Dendritic cell treated with granulocyte-macrophage colony-stimulating factor and Interleukin-4, amounts not matched to agents 40 ng/mL and 50 ng/mL, for 4 days (primary cell): ENCODE results near the gene ZEB2.

ENCODE experiments used
- H3K27ac Mint-ChIP-seq: one replicate; pipeline ENCODE4 v1.8.0; 2022; ENCODE audit warnings: mild to moderate bottlenecking, mixed read lengths
- H3K27me3 Mint-ChIP-seq: one replicate; pipeline ENCODE4 v1.8.0; 2022; ENCODE audit warnings: mild to moderate bottlenecking, mixed read lengths
- H3K36me3 Mint-ChIP-seq: one replicate; pipeline ENCODE4 v1.8.0; 2022; ENCODE audit warnings: low read depth, mixed read lengths
- H3K4me1 Mint-ChIP-seq: one replicate; pipeline ENCODE4 v1.8.0; 2022; ENCODE audit warnings: low read depth, mixed read lengths
- H3K4me3 Mint-ChIP-seq: one replicate; pipeline ENCODE4 v1.8.0; 2022; ENCODE audit warnings: mild to moderate bottlenecking, moderate library complexity, mixed read lengths
- H3K9me3 Mint-ChIP-seq: one replicate; pipeline ENCODE4 v1.8.0; 2022; ENCODE audit warnings: mixed read lengths
- intact Hi-C: fragments of 100-400 bp; cut with micrococcal nuclease; formaldehyde crosslinking; loops from one replicate; pipeline ENCODE4 v1.15.0; 2022

The ZEB2 gene

GRCh38 chr2:144519934-144520731 lies at the start of gene ZEB2:
Gene ZEB2 (minus strand): TSS chr2:144520119. CDS start chr2:144517350, 2,769 bp downstream.
- no peak within 1 kb of the TSS for H3K27ac Mint-ChIP-seq

DNA sequence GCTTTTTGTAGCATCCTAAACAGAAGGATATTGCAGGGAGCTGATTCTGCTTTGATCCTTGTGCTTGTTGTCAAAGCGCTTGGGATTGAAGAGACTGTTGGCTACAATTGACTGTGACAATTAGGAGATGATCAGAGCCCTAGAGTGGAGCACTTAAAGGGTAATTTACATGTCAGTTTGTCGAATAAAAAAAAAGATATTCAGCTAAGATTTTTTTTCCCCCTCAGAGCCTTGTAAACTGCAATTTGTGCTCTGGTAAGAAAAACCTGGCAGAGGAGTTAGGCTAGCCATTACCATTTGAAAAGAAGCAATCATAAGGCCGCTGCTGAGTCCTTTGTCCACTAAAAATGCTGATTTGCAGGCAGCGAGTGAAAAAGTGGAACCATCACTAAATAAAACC lies 47.8 kb upstream of the ZEB2 start:
- H3K27ac Mint-ChIP-seq: no peak overlapping the region

More at GRCh38 chr2:144519934-144520731, at the start of gene ZEB2:
- intact Hi-C loops: loop anchor here (2.0 to 5.0 kb wide), 4 partner anchors 141 to 1231 kb away; no protein-coding TSS in a partner anchor
- H3K27me3 Mint-ChIP-seq: no peaks in the 10 kb centered on the region
- no peaks in the 10 kb centered on the region for H3K9me3 Mint-ChIP-seq
- H3K36me3 Mint-ChIP-seq: peaks cover 20% of the 10 kb centered on the region
- H3K4me3 Mint-ChIP-seq: no peak within 1 kb of the TSS
- peaks cover 27% of the 10 kb centered on the region for H3K4me1 Mint-ChIP-seq

DNA sequence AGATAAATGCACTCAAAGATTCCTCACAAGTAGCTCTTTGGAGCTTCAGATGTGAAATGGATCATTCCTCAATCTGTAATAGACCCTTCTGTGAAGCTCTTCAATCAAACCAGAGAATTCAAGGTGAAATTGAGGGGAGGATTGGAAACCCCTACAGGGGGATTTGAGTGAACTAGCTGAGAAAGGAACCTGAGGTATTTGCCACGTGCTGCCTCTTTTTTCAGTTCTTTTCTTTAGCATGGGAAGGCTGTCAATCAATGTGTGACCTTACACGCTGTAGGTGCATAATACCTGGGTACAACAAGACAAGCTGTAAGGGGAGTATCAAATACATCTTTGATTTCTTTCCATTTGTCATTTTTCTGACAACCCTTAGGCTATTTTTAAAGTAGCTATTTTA lies 46.5 kb upstream of the ZEB2 start:
- Mint-ChIP-seq H3K27me3 (no peaks in the 10 kb centered on the region), H3K4me1 (peaks cover under 1% of the 10 kb centered on the region), H3K36me3 (no peaks in the 10 kb centered on the region), H3K9me3 (peaks cover 10% of the 10 kb centered on the region), H3K27ac (no peak overlapping the region), H3K4me3 (no peak overlapping the region)
- intact Hi-C loops: no loop called here

More for the DNA sequence above, 47.8 kb upstream of the ZEB2 start:
- intact Hi-C loops: no loop called here
- Mint-ChIP-seq H3K4me3 (no peak overlapping the region), H3K9me3 (peaks cover 14% of the 10 kb centered on the region), H3K36me3 (no peaks in the 10 kb centered on the region), H3K27me3 (no peaks in the 10 kb centered on the region), H3K4me1 (no peaks in the 10 kb centered on the region)

DNA sequence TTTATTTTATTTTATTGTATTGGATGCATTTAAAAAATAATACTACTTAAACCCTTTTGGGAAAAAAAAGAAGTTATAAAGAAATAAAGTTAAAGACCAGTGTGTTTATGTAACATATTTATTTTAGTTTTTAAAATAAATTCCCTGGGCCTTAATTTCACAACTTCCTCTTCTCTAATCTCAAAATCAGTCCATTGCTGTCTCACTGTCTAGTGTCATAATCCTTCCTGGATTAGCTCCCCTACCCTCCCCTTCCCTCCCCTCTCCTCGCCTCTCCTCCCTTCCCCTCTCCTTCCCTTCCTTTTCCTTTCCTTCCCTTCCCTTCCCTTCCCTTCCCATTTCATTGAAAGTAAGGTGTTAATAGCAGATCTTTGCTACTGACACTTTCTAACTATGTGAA lies 40.3 kb upstream of the ZEB2 start:
- Mint-ChIP-seq H3K4me3 (no peak overlapping the region), H3K36me3 (no peaks in the 10 kb centered on the region), H3K27me3 (no peaks in the 10 kb centered on the region), H3K27ac (no peak overlapping the region), H3K9me3 (peaks cover 3% of the 10 kb centered on the region), H3K4me1 (peaks cover 18% of the 10 kb centered on the region)
- intact Hi-C loops: no loop called here

DNA sequence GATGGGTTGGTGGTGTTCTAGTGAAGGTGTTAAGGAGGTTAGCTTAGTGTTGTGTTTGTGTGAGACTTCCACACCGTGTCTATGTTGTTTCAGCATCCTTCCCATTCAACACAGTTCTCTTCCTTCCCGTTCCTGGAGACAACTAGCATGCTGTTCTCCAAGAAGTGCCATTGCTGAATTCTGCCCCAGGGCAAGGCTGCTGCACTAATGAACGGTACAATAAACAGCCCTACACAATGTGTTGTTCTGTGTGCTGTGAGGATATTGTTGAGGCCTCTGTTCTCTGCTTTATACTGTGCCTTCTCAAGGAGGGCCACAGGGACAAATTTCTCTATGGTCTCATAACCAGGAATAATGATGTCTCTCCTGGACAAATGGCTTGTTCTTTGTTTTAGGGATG lies 39.8 kb upstream of the ZEB2 start:
- H3K27me3 Mint-ChIP-seq: no peaks in the 10 kb centered on the region
- H3K4me1 Mint-ChIP-seq: peaks cover 18% of the 10 kb centered on the region
- intact Hi-C loops: no loop called here
- no peaks in the 10 kb centered on the region for H3K36me3 Mint-ChIP-seq
- no peaks in the 10 kb centered on the region for H3K9me3 Mint-ChIP-seq
- H3K4me3 Mint-ChIP-seq: no peak overlapping the region
- no peak overlapping the region for H3K27ac Mint-ChIP-seq

DNA sequence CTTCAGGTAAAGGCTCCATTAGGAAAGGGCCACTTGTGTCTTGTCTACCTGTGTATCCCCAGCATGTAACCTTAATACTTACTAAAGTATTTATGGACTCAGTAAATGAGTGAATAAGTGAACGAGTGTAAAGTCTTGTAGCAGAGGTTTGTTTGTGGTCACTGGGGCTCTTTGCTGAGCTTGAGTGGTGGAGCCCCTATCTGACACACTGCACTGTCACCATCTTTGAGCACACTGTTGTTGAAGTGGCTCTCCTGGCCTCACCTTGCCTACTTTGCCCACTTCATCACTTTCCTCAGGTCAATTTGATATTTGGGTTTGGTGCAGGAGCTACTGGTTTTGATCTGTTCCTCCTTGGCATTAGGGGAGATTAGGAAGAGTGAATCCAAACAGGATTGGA lies 39.3 kb upstream of the ZEB2 start:
- no peaks in the 10 kb centered on the region for H3K9me3 Mint-ChIP-seq
- no peaks in the 10 kb centered on the region for H3K27me3 Mint-ChIP-seq
- H3K4me1 Mint-ChIP-seq: peaks cover 18% of the 10 kb centered on the region
- no peaks in the 10 kb centered on the region for H3K36me3 Mint-ChIP-seq
- intact Hi-C loops: no loop called here
- no peak overlapping the region for H3K4me3 Mint-ChIP-seq
- H3K27ac Mint-ChIP-seq: no peak overlapping the region

GRCh38 chr2:144554492-144555210 lies 34.7 kb upstream of the ZEB2 start:
- no peaks in the 10 kb centered on the region for H3K27me3 Mint-ChIP-seq
- intact Hi-C loops: no loop called here
- H3K4me3 Mint-ChIP-seq: no peak overlapping the region
- no peaks in the 10 kb centered on the region for H3K36me3 Mint-ChIP-seq
- no peaks in the 10 kb centered on the region for H3K9me3 Mint-ChIP-seq
- H3K4me1 Mint-ChIP-seq: peaks cover 6% of the 10 kb centered on the region
- no peak overlapping the region for H3K27ac Mint-ChIP-seq

- Mint-ChIP-seq H3K4me3 (no peak overlapping the region), H3K9me3 (no peaks in the 10 kb centered on the region), H3K27ac (no peak overlapping the region), H3K36me3 (no peaks in the 10 kb centered on the region), H3K27me3 (no peaks in the 10 kb centered on the region), H3K4me1 (no peaks in the 10 kb centered on the region)
- intact Hi-C loops: no loop called here
Observed at GRCh38 chr2:144553379-144553778, 33.5 kb upstream of the ZEB2 start.

- H3K4me1 Mint-ChIP-seq: peaks cover 3% of the 10 kb centered on the region
- H3K27me3 Mint-ChIP-seq: no peaks in the 10 kb centered on the region
- H3K9me3 Mint-ChIP-seq: no peaks in the 10 kb centered on the region
- H3K4me3 Mint-ChIP-seq: no peak overlapping the region
- H3K27ac Mint-ChIP-seq: no peak overlapping the region
- no peaks in the 10 kb centered on the region for H3K36me3 Mint-ChIP-seq
- intact Hi-C loops: no loop called here
Observed at GRCh38 chr2:144552821-144553220, 32.9 kb upstream of the ZEB2 start.

- no peaks in the 10 kb centered on the region for H3K27me3 Mint-ChIP-seq
Observed at GRCh38 chr2:144550911-144551310, 31.0 kb upstream of the ZEB2 start.

GRCh38 chr2:144550084-144550483 lies 30.2 kb upstream of the ZEB2 start:
- intact Hi-C loops: no loop called here
- no peaks in the 10 kb centered on the region for H3K27me3 Mint-ChIP-seq
- no peak overlapping the region for H3K4me3 Mint-ChIP-seq
- no peaks in the 10 kb centered on the region for H3K9me3 Mint-ChIP-seq
- no peaks in the 10 kb centered on the region for H3K36me3 Mint-ChIP-seq
- no peak overlapping the region for H3K27ac Mint-ChIP-seq
- peaks cover 14% of the 10 kb centered on the region for H3K4me1 Mint-ChIP-seq

More at GRCh38 chr2:144550911-144551310, 31.0 kb upstream of the ZEB2 start:
- no peak overlapping the region for H3K4me3 Mint-ChIP-seq
- H3K36me3 Mint-ChIP-seq: no peaks in the 10 kb centered on the region
- no peaks in the 10 kb centered on the region for H3K9me3 Mint-ChIP-seq
- peaks cover 14% of the 10 kb centered on the region for H3K4me1 Mint-ChIP-seq
- intact Hi-C loops: no loop called here
- no peak overlapping the region for H3K27ac Mint-ChIP-seq

- Mint-ChIP-seq H3K9me3 (no peaks in the 10 kb centered on the region), H3K4me3 (no peak overlapping the region), H3K4me1 (peaks cover 14% of the 10 kb centered on the region), H3K27me3 (no peaks in the 10 kb centered on the region), H3K36me3 (no peaks in the 10 kb centered on the region), H3K27ac (no peak overlapping the region)
- intact Hi-C loops: no loop called here
Observed at GRCh38 chr2:144548532-144549191, 28.7 kb upstream of the ZEB2 start.

DNA sequence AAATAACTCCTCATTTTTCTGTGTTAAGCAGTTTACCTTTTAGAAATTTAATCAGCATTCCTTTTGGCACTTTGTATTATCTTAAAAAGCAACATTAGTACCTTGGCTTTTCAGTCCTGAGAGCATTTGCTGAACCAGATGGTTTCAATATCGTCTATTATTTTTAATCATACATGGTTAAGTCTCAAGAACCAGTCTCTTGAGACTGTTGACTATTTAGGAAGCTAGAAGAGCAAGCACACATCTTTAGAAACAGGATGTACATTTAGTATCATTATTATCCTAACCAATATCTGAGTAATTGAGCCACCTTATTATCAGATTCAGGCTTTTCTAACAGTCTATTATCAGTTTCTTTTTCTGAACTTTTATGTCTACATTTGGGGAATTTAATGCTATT lies 28.2 kb upstream of the ZEB2 start:
- Mint-ChIP-seq H3K4me3 (no peak overlapping the region), H3K27me3 (no peaks in the 10 kb centered on the region), H3K9me3 (no peaks in the 10 kb centered on the region), H3K27ac (no peak overlapping the region), H3K36me3 (no peaks in the 10 kb centered on the region), H3K4me1 (peaks cover 14% of the 10 kb centered on the region)
- intact Hi-C loops: no loop called here

DNA sequence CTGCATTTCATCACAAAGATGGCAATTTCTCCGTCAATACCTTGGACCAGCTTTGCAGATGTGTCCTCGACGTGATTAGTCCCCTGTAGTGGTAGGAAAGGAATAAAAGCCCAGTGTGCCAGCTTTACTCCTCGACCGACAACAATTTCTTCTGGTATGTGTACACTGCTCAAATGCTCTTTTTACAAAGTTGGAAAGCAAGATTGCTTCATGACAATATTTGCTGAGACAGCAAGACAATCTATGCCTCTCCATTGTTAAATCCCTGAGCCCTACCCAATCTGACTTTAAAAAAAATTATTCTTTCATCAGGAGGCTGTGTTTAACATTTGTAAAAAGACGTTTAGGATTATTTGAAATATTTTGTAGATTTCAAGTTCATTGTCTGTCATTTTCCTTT lies 27.6 kb upstream of the ZEB2 start:
- Mint-ChIP-seq H3K36me3 (no peaks in the 10 kb centered on the region), H3K27me3 (no peaks in the 10 kb centered on the region), H3K9me3 (no peaks in the 10 kb centered on the region), H3K4me1 (peaks cover 19% of the 10 kb centered on the region), H3K27ac (no peak overlapping the region), H3K4me3 (no peak overlapping the region)
- intact Hi-C loops: no loop called here
